IMR-90 (cell line): Measurements from ENCODE around the gene MAP2K6. TPM values are rescaled to one million over a fixed set of nuclear protein-coding genes. Genes with fewer than 3 reads are reported as not detected.

Source experiments
- ATAC-seq: fragments of 200-7000 bp; cut with Tn5 transposase; 2 replicates; pipeline ENCODE4 v1.9.1; 2020; ENCODE audit warnings: low read depth, mild to moderate bottlenecking, moderate library complexity
- BruUV-seq: library from RNA; stranded (reverse); fragments of 400-500 nt; replicated peaks from 2 replicates; lab custom pipeline; 2021; lab: Mats Ljungman, UMichigan
- CTCF ChIA-PET: fragments of 300-600 bp; formaldehyde crosslinking; extraction: SDS; loops from one replicate; lab custom pipeline; 2021; ENCODE audit warnings: antibody characterized with exemption; lab: Yijun Ruan, JAX
- POLR2A ChIA-PET: fragments of 300-600 bp; sonication (Branson Sonifier 250); formaldehyde crosslinking; loops from one replicate; lab custom pipeline; 2022; ENCODE audit warnings: antibody characterized with exemption; ENCODE audit not compliant: unreplicated experiment; lab: Charles Lee
- DNase-seq: peaks from one replicate; pipeline ENCODE4 v3.0.0; 2013
- H2AFZ ChIP-seq: replicated peaks from 2 replicates; pipeline ENCODE3; 2013; ENCODE audit warnings: low read length, mild to moderate bottlenecking; ENCODE audit not compliant: poor library complexity
- H2AK5ac ChIP-seq: 2 replicates; pipeline ENCODE4 v1.6.1; 2013; ENCODE audit warnings: low read depth, low read length, inconsistent platforms
- H2AK9ac ChIP-seq: replicated peaks from 2 replicates; pipeline ENCODE3; 2013; ENCODE audit warnings: mild to moderate bottlenecking, low read depth, low read length, moderate library complexity; ENCODE audit not compliant: poor library complexity
- H2BK120ac ChIP-seq: 2 replicates; pipeline ENCODE4 v1.6.1; 2013; ENCODE audit warnings: low read depth, low read length, inconsistent platforms
- H2BK15ac ChIP-seq: 3 replicates; pipeline ENCODE4 v1.6.1; 2013; ENCODE audit warnings: low read depth, low read length, inconsistent platforms
- H2BK20ac ChIP-seq: 2 replicates; pipeline ENCODE4 v1.6.1; 2013; ENCODE audit warnings: low read depth, mild to moderate bottlenecking, inconsistent platforms, low read length, moderate library complexity
- H2BK5ac ChIP-seq: 2 replicates; pipeline ENCODE4 v1.6.1; 2013; ENCODE audit warnings: mild to moderate bottlenecking, low read depth, low read length, inconsistent platforms; ENCODE audit not compliant: poor library complexity, severe bottlenecking
- H3K14ac ChIP-seq: replicated peaks from 2 replicates; pipeline ENCODE4 v1.6.1; 2013; ENCODE audit warnings: low read depth, low read length, inconsistent platforms
- H3K18ac ChIP-seq: 2 replicates; pipeline ENCODE4 v1.6.1; 2013; ENCODE audit warnings: low read depth, low read length, control low read depth
- H3K23ac ChIP-seq: 2 replicates; pipeline ENCODE4 v1.6.1; 2013; ENCODE audit warnings: low read depth, low read length, inconsistent platforms
- H3K27ac ChIP-seq: 2 replicates; pipeline ENCODE4 v1.5.1; 2013; ENCODE audit warnings: mild to moderate bottlenecking, control low read depth, low read length; ENCODE audit not compliant: insufficient read depth
- H3K27me3 ChIP-seq: 2 replicates; pipeline ENCODE4 v1.6.1; 2013; ENCODE audit warnings: low read length; ENCODE audit not compliant: control insufficient read depth, insufficient read depth
- H3K36me3 ChIP-seq: 2 replicates; pipeline ENCODE4 v1.6.1; 2013; ENCODE audit warnings: low read length, mixed read lengths; ENCODE audit not compliant: control insufficient read depth, insufficient read depth
- H3K4ac ChIP-seq: 2 replicates; pipeline ENCODE4 v1.6.1; 2013; ENCODE audit warnings: low read depth, low read length, inconsistent platforms
- H3K4me1 ChIP-seq: 2 replicates; pipeline ENCODE4 v1.6.1; 2013; ENCODE audit warnings: low read length, mixed read lengths; ENCODE audit not compliant: control insufficient read depth, insufficient read depth
- H3K4me2 ChIP-seq: 2 replicates; pipeline ENCODE4 v1.6.1; 2013; ENCODE audit warnings: low read depth, mild to moderate bottlenecking, control low read depth, low read length, moderate library complexity
- H3K4me3 ChIP-seq: 2 replicates; pipeline ENCODE4 v1.5.1; 2013; ENCODE audit warnings: low read depth, mild to moderate bottlenecking, control low read depth, low read length, moderate library complexity; ENCODE audit not compliant: insufficient read depth
- H3K56ac ChIP-seq: 2 replicates; pipeline ENCODE4 v1.6.1; 2013; ENCODE audit warnings: low read length, inconsistent platforms; ENCODE audit not compliant: insufficient read depth; ENCODE audit errors: extremely low read depth
- H3K79me1 ChIP-seq, 2 experiments: 2 replicates each; pipeline ENCODE4 v1.6.1; 2013; ENCODE audit warnings: low read length in 2 of 2, inconsistent platforms in 1 of 2, low read depth in 1 of 2
- H3K9ac ChIP-seq: 2 replicates; pipeline ENCODE4 v1.6.1; 2013; ENCODE audit warnings: low read depth, low read length, control low read depth
- H3K9me1 ChIP-seq: 2 replicates; pipeline ENCODE4 v1.6.1; 2013; ENCODE audit warnings: low read length, inconsistent platforms; ENCODE audit not compliant: insufficient read depth
- H3K9me3 ChIP-seq: 2 replicates; pipeline ENCODE4 v1.6.1; 2013; ENCODE audit warnings: low read length; ENCODE audit not compliant: control insufficient read depth, insufficient read depth
- H4K20me1 ChIP-seq: 2 replicates; pipeline ENCODE4 v1.6.1; 2013; ENCODE audit warnings: low read length, inconsistent platforms; ENCODE audit not compliant: insufficient read depth
- H4K5ac ChIP-seq: 2 replicates; pipeline ENCODE4 v1.6.1; 2013; ENCODE audit warnings: mild to moderate bottlenecking, low read depth, low read length, control low read depth
- H4K8ac ChIP-seq, 2 experiments: 2 replicates each; pipeline ENCODE4 v1.6.1; 2013; ENCODE audit warnings: low read depth in 2 of 2, low read length in 2 of 2, control low read depth in 1 of 2, inconsistent platforms in 1 of 2
- H4K91ac ChIP-seq: 2 replicates; pipeline ENCODE4 v1.6.1; 2013; ENCODE audit warnings: low read depth, low read length, inconsistent platforms; ENCODE audit not compliant: insufficient read depth
- BHLHE40 ChIP-seq: fragments of 150-350 bp; IDR thresholded peaks from 2 replicates; pipeline ENCODE4 v1.6.1; 2016; ENCODE audit warnings: mild to moderate bottlenecking, low read depth, low read length
- CEBPB ChIP-seq: IDR thresholded peaks from 2 replicates; pipeline ENCODE4 v1.6.1; 2012; ENCODE audit warnings: low read depth, low read length, improper control_type of control experiment
- CHD1 ChIP-seq: IDR thresholded peaks from 2 replicates; pipeline ENCODE4 v1.6.1; 2012; ENCODE audit warnings: low read depth, low read length, improper control_type of control experiment
- FOS ChIP-seq: fragments of 150-350 bp; IDR thresholded peaks from 2 replicates; pipeline ENCODE4 v1.6.1; 2016; ENCODE audit warnings: low read depth, low read length
- MAFK ChIP-seq: IDR thresholded peaks from 2 replicates; pipeline ENCODE4 v1.6.1; 2012; ENCODE audit warnings: low read depth, low read length, improper control_type of control experiment
- MAZ ChIP-seq: IDR thresholded peaks from 2 replicates; pipeline ENCODE4 v1.6.1; 2012; ENCODE audit warnings: low read depth, mild to moderate bottlenecking, low read length, improper control_type of control experiment, moderate library complexity, borderline replicate concordance
- MXI1 ChIP-seq: IDR thresholded peaks from 2 replicates; pipeline ENCODE4 v1.6.1; 2012; ENCODE audit warnings: low read depth, mild to moderate bottlenecking, low read length, moderate library complexity, borderline replicate concordance
- NFE2L2 ChIP-seq: fragments of 150-350 bp; IDR thresholded peaks from 2 replicates; pipeline ENCODE4 v1.6.1; 2016; ENCODE audit warnings: low read depth, mild to moderate bottlenecking, low read length
- POLR2A ChIP-seq: IDR thresholded peaks from 2 replicates; pipeline ENCODE4 v1.6.1; 2012; ENCODE audit warnings: mild to moderate bottlenecking, low read depth, low read length
- RAD21 ChIP-seq: IDR thresholded peaks from 2 replicates; pipeline ENCODE4 v1.6.1; 2012; ENCODE audit warnings: low read length, improper control_type of control experiment
- RCOR1 ChIP-seq: IDR thresholded peaks from 2 replicates; pipeline ENCODE4 v1.6.1; 2012; ENCODE audit warnings: mild to moderate bottlenecking, low read length, improper control_type of control experiment; ENCODE audit not compliant: insufficient replicate concordance
- RFX5 ChIP-seq: IDR thresholded peaks from 2 replicates; pipeline ENCODE4 v1.8.0; 2012; ENCODE audit warnings: low read depth, mild to moderate bottlenecking, low read length, moderate library complexity
- SMC3 ChIP-seq: fragments of 150-350 bp; IDR thresholded peaks from 2 replicates; pipeline ENCODE4 v1.6.1; 2016; ENCODE audit warnings: low read depth, mild to moderate bottlenecking, antibody characterized with exemption, low read length, moderate library complexity
- WGBS, 2 experiments: methylation state at CpG; one replicate each; pipeline versions ENCODE4 v1.1.5 to v1.1.7; 2013; ENCODE audit warnings: missing lambda C conversion rate in 2 of 2; ENCODE audit not compliant: insufficient read length in 1 of 2; ENCODE audit errors: extremely low coverage in 2 of 2; 5-methylcytosine and 5-hydroxymethylcytosine counted together
- dilution Hi-C: fragments of 300-500 bp; cut with HindIII; formaldehyde crosslinking; loops from one replicate; pipeline ENCODE4 v1.14.3; 2018; ENCODE audit warnings: low sequenced_read_pairs; ENCODE audit not compliant: unreplicated experiment
- in situ Hi-C: fragments of 300-500 bp; cut with MboI; formaldehyde crosslinking; loops from 3 replicates; pipeline ENCODE4 v1.14.3; 2019; ENCODE audit warnings: low sequenced_read_pairs, inconsistent platforms, mixed read lengths
- intact Hi-C: fragments of 100-400 bp; cut with micrococcal nuclease; formaldehyde crosslinking; loops from 2 replicates; pipeline ENCODE4 v1.10.0; 2022
- polyA plus RNA-seq, 3 experiments: library from polyadenylated mRNA; depleted of rRNA; stranded (reverse); fragments of >200 nt; gene quantifications; 2 replicates each; pipeline ENCODE4 v1.2.3, GENCODE V29; 2012; ENCODE audit warnings: low replicate concordance in 1 of 3
- total RNA-seq: library from RNA; depleted of rRNA; stranded (reverse); fragments of >200 nt; gene quantifications from 2 replicates; pipeline ENCODE4 v1.2.3, GENCODE V29; 2012
- TF ChIP-seq, protein P1 (sequence below): fragments of 150-350 bp; IDR thresholded peaks from 2 replicates; pipeline ENCODE4 v1.6.1; 2017; ENCODE audit warnings: mild to moderate bottlenecking, antibody characterized with exemption, low read length, low read depth
- TF ChIP-seq, protein P2 (sequence below): conservative IDR thresholded peaks from 2 replicates; pipeline ENCODE4 v1.5.1; 2012; ENCODE audit warnings: mild to moderate bottlenecking, low read depth, low read length, improper control_type of control experiment
- TF ChIP-seq, protein P3 (sequence below): fragments of 150-350 bp; IDR thresholded peaks from 2 replicates; pipeline ENCODE4 v1.6.1; 2016; ENCODE audit warnings: low read depth, mild to moderate bottlenecking, low read length, moderate library complexity, borderline replicate concordance

The MAP2K6 gene
- total and polyA plus RNA-seq, 2 of the 4 experiments (the other 2 are of a cell fraction), result 2.4 to 5.7 TPM

DNA sequence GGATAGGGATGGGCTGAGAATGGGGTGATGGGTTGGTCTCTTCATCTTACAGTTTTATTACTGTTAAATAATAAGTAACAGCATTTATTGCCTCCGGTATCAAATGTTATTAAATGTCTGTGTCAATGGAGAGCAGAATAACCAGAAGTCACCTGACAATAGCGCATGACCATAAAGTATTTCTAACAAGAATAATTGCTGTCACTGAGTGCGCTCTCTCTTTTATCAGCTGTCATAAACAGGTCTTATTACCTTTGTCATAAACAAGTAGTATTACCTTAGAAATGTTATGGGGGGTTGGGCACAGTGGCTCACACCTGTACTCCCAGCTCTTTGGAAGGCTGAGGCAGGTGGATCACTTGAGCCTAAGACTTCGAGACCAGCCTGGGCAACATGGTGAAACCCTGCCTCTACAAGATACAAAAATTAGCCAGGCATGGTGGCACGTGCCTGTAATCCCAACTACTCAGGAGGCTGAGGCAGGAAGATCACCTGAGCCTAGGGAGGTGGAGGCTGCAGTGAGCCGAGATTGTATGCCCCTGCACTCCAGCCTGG is 120.6 kb downstream of the MAP2K6 start:
- POLR2A ChIA-PET, result no interaction called here
- Histone ChIP-seq H4K5ac (no peak overlapping the region), H3K23ac (no peak overlapping the region), H3K4me1 (peaks cover 7% of the 10 kb centered on the region), H4K91ac (no peak overlapping the region), H2BK15ac (no peak overlapping the region), H3K36me3 (no peaks in the 10 kb centered on the region), H3K56ac (no peak overlapping the region), H3K79me1 (no peaks in the 10 kb centered on the region), H4K8ac (no peak overlapping the region), H3K4me2 (no peak overlapping the region), H2BK20ac (no peak overlapping the region), H2BK5ac (no peak overlapping the region), H2AFZ (no peak overlapping the region), H3K27ac (no peak overlapping the region), H3K4me3 (no peak overlapping the region), H3K9me1 (peaks cover 7% of the 10 kb centered on the region), H3K14ac (no peak overlapping the region), H3K4ac (no peak overlapping the region), H3K9me3 (no peaks in the 10 kb centered on the region), H2AK5ac (no peak overlapping the region), H2BK120ac (no peak overlapping the region), H3K9ac (no peak overlapping the region), H3K27me3 (no peaks in the 10 kb centered on the region), H4K20me1 (no peaks in the 10 kb centered on the region), H3K18ac (no peak overlapping the region), H2AK9ac (no peak overlapping the region)
- no peak for DNase-seq
- CTCF ChIA-PET, result interaction anchor here (0.6 to 1.3 kb wide), 2 partner anchors 9 to 1018 kb away, joined by 3 to 5 read pairs; no protein-coding TSS in a partner anchor
- no peak for ATAC-seq
- in situ Hi-C loops (no loop called here), intact Hi-C loops (no loop called here), dilution Hi-C loops (no loop called here)
- no CpG with 5 or more reads among the region's 6 CpGs for WGBS, 2 experiments
- BruUV-seq, result no TSS peak
- TF ChIP-seq CHD1, result no peak
- TF ChIP-seq CEBPB, result no peak
- TF ChIP-seq BHLHE40, result no peak
- TF ChIP-seq MAFK, result no peak
- TF ChIP-seq MAZ, result no peak
- no peak for TF ChIP-seq FOS
- no peak for TF ChIP-seq RFX5
- no peak for TF ChIP-seq POLR2A
- no peak for TF ChIP-seq RAD21
- no peak for TF ChIP-seq RCOR1
- TF ChIP-seq SMC3, result no peak
- no peak for TF ChIP-seq NFE2L2
- TF ChIP-seq, protein P1, sequence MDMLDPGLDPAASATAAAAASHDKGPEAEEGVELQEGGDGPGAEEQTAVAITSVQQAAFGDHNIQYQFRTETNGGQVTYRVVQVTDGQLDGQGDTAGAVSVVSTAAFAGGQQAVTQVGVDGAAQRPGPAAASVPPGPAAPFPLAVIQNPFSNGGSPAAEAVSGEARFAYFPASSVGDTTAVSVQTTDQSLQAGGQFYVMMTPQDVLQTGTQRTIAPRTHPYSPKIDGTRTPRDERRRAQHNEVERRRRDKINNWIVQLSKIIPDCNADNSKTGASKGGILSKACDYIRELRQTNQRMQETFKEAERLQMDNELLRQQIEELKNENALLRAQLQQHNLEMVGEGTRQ, result no peak
- TF ChIP-seq, protein P2, sequence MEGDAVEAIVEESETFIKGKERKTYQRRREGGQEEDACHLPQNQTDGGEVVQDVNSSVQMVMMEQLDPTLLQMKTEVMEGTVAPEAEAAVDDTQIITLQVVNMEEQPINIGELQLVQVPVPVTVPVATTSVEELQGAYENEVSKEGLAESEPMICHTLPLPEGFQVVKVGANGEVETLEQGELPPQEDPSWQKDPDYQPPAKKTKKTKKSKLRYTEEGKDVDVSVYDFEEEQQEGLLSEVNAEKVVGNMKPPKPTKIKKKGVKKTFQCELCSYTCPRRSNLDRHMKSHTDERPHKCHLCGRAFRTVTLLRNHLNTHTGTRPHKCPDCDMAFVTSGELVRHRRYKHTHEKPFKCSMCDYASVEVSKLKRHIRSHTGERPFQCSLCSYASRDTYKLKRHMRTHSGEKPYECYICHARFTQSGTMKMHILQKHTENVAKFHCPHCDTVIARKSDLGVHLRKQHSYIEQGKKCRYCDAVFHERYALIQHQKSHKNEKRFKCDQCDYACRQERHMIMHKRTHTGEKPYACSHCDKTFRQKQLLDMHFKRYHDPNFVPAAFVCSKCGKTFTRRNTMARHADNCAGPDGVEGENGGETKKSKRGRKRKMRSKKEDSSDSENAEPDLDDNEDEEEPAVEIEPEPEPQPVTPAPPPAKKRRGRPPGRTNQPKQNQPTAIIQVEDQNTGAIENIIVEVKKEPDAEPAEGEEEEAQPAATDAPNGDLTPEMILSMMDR, result no peak
- no peak for TF ChIP-seq MXI1
- TF ChIP-seq, protein P3, sequence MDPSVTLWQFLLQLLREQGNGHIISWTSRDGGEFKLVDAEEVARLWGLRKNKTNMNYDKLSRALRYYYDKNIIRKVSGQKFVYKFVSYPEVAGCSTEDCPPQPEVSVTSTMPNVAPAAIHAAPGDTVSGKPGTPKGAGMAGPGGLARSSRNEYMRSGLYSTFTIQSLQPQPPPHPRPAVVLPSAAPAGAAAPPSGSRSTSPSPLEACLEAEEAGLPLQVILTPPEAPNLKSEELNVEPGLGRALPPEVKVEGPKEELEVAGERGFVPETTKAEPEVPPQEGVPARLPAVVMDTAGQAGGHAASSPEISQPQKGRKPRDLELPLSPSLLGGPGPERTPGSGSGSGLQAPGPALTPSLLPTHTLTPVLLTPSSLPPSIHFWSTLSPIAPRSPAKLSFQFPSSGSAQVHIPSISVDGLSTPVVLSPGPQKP, result no peak
